Measurements from ENCODE around the gene PRR23E. TPM values are rescaled to one million over a fixed set of nuclear protein-coding genes. Genes with fewer than 3 reads are reported as not detected.
A peak's percentile ranks its signal among the peaks of the same experiment; 100 is the strongest.

PRR23E gene
- total RNA-seq, 4 donors from 2014 or later: not detected

DNA sequence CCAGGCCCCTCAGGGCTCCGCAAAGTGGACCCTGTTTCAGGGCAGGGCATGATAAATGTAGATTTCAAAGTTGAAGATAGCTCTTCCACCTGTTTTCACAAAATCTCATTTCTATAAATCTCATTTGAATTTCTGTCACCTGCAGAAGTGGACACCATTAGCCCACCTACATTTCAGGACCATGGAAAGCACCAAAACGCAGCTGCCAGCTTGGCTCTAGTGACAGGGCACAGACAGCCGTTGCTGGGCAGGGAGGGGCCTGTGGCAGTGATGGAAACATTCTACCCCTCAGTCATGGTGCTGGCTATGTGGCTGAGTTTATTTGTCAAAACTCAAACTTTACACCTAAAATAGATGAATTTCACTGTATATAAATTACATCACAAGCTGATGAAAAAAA is 40.4 kb downstream of the PRR23E start:
- intact Hi-C loops (cut with DNase I): no loop called here
- no peak overlapping the region for H3K27ac ChIP-seq
- 33 to 38% methylated on average over 3 of the region's 3 CpGs for WGBS, 2 donors

DNA sequence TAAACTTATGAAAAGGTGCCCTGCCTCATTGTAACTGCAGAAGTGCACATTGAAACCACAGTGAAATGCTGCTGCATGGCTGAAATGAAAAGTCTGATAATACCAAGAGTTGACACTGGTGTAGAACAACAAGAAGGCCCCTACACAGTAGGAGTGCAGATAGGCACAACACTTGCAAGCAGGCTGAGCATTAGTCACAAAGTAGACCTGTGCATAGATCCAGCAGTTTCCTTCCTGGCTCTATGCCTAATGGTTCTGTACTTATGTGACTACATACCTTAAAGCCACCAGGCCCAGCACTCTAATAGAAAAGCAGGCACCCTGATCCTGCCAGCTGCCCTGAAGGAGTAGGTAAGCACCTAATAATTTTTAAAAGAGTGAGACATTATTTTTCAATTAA is 41.8 kb downstream of the PRR23E start:
- DNase-seq: no peak
- intact Hi-C loops (cut with DNase I): no loop called here
- Histone ChIP-seq H3K4me3 (replicated peaks in 1 of 3) (no peak overlapping the region), H3K36me3 (no peaks in the 10 kb centered on the region), H3K9me3 (no peaks in the 10 kb centered on the region), H3K4me1 (no peaks in the 10 kb centered on the region), H3K27ac (no peak overlapping the region), H3K27me3 (no peaks in the 10 kb centered on the region)
- TF ChIP-seq, protein P1, sequence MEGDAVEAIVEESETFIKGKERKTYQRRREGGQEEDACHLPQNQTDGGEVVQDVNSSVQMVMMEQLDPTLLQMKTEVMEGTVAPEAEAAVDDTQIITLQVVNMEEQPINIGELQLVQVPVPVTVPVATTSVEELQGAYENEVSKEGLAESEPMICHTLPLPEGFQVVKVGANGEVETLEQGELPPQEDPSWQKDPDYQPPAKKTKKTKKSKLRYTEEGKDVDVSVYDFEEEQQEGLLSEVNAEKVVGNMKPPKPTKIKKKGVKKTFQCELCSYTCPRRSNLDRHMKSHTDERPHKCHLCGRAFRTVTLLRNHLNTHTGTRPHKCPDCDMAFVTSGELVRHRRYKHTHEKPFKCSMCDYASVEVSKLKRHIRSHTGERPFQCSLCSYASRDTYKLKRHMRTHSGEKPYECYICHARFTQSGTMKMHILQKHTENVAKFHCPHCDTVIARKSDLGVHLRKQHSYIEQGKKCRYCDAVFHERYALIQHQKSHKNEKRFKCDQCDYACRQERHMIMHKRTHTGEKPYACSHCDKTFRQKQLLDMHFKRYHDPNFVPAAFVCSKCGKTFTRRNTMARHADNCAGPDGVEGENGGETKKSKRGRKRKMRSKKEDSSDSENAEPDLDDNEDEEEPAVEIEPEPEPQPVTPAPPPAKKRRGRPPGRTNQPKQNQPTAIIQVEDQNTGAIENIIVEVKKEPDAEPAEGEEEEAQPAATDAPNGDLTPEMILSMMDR (IDR thresholded peaks at IDR 0.05): no peak
- TF ChIP-seq POLR2A (IDR thresholded peaks at IDR 0.05): no peak

More for the DNA sequence above, 40.4 kb downstream of the PRR23E start:
- DNase-seq: peak; percentile 10 to 27
- Histone ChIP-seq H3K4me1 (no peaks in the 10 kb centered on the region), H3K27me3 (no peaks in the 10 kb centered on the region), H3K4me3 (replicated peaks in 1 of 3) (no peak overlapping the region), H3K9me3 (no peaks in the 10 kb centered on the region), H3K36me3 (no peaks in the 10 kb centered on the region)
- TF ChIP-seq, protein P1 (IDR thresholded peaks at IDR 0.05): no peak
- no peak for TF ChIP-seq POLR2A (IDR thresholded peaks at IDR 0.05)

DNA sequence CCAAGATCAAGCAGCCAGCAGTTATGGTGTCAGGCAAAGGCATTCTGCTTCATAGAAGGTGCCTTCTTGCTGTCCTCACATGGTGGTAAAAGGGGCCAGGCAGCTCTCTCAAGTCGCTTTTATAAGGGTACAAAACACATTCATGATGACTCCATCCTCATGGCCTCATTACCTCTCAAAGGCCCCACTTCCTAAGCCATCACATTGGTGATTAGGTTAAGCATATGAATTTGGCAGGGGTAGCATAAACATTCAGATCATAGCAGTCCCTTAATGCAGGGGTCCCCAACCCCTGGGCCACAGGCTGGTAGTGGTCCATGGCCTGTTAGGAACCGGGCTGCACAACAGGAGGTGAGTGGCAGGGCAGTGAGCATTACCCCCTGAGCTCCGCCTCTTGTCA is 42.8 kb downstream of the PRR23E start:
- WGBS, 2 donors: 71 to 72% methylated on average over 3 of the region's 3 CpGs
- no peak for TF ChIP-seq POLR2A (IDR thresholded peaks at IDR 0.05)
- TF ChIP-seq, protein P1 (IDR thresholded peaks at IDR 0.05): no peak
- Histone ChIP-seq H3K27me3 (no peaks in the 10 kb centered on the region), H3K9me3 (no peaks in the 10 kb centered on the region), H3K27ac (no peak overlapping the region), H3K4me1 (no peaks in the 10 kb centered on the region), H3K4me3 (replicated peaks in 1 of 3) (no peak overlapping the region), H3K36me3 (no peaks in the 10 kb centered on the region)
- intact Hi-C loops (cut with DNase I): no loop called here
- DNase-seq: no peak

DNA sequence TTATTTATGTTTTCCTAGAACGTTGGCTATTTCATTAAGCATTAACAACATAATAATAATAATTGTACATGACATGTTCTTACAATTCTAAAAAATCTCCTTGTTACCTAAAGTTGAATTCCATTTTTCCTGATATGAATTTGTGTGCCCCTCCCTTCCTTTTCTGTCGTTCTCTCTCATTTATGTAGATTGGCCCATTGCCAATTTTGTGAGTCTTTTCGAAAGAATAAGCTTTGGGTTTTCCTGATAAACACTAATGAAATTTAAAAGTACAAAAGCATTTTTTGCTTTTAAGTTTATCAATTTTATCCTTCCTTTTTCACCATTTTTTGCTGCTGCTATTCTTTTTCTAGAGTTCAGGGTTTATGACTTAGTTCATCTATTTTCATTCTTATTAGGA is 44.9 kb downstream of the PRR23E start:
- intact Hi-C loops (cut with DNase I): no loop called here
- no peaks in the 10 kb centered on the region for H3K9me3 ChIP-seq
- no peaks in the 10 kb centered on the region for H3K27me3 ChIP-seq
- H3K4me1 ChIP-seq: no peaks in the 10 kb centered on the region
- no peak overlapping the region for H3K27ac ChIP-seq
- TF ChIP-seq POLR2A (IDR thresholded peaks at IDR 0.05): no peak
- TF ChIP-seq, protein P1 (IDR thresholded peaks at IDR 0.05): no peak
- no peaks in the 10 kb centered on the region for H3K36me3 ChIP-seq
- WGBS, 2 donors: 31 to 49% methylated on average over 3 of the region's 3 CpGs
- no peak for DNase-seq
- no peak overlapping the region for H3K4me3 ChIP-seq (replicated peaks in 1 of 3)

DNA sequence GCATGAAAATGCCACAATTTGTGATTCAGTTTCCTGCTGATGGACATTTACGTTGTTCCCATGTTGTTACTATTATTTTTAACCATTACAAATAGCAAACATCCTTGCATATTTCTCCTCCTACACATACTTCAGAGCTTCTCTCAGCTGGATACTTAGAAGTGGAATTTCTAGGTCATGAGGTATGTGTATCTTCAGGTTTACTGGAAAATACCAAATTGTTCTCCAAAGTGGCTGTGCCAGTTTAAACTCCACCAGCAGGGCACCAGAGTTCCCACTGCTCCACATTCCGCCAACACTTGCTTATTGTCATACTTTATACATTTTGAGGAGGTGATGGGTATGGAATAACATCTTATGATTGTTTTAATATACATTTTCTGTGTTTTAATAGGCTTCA is 45.7 kb downstream of the PRR23E start:
- 72 to 75% methylated on average over 2 of the region's 2 CpGs for WGBS, 2 donors
- no peaks in the 10 kb centered on the region for H3K4me1 ChIP-seq
- intact Hi-C loops (cut with DNase I): no loop called here
- H3K27me3 ChIP-seq: no peaks in the 10 kb centered on the region
- H3K4me3 ChIP-seq (replicated peaks in 1 of 3): no peak overlapping the region
- no peaks in the 10 kb centered on the region for H3K36me3 ChIP-seq
- H3K9me3 ChIP-seq: no peaks in the 10 kb centered on the region
- TF ChIP-seq, protein P1 (IDR thresholded peaks at IDR 0.05): no peak
- no peak for TF ChIP-seq POLR2A (IDR thresholded peaks at IDR 0.05)
- DNase-seq: no peak
- H3K27ac ChIP-seq: no peak overlapping the region
